NB4 (cell line): ENCODE data around the gene GALNTL6.

ENCODE experiments used
- CTCF ChIP-seq: IDR thresholded peaks from one replicate; pipeline ENCODE4 v1.5.1; 2012; ENCODE audit warnings: low read depth, low read length
- MAX ChIP-seq: IDR thresholded peaks from 2 replicates; pipeline ENCODE4 v1.6.1; 2011; ENCODE audit warnings: low read depth, low read length
- MYC ChIP-seq: IDR thresholded peaks from 2 replicates; pipeline ENCODE4 v1.6.1; 2011; ENCODE audit warnings: low read depth, low read length
- POLR2A ChIP-seq: IDR thresholded peaks from 2 replicates; pipeline ENCODE4 v1.6.1; 2011; ENCODE audit warnings: mild to moderate bottlenecking; ENCODE audit not compliant: insufficient read length; ENCODE audit errors: extremely low read depth

DNA sequence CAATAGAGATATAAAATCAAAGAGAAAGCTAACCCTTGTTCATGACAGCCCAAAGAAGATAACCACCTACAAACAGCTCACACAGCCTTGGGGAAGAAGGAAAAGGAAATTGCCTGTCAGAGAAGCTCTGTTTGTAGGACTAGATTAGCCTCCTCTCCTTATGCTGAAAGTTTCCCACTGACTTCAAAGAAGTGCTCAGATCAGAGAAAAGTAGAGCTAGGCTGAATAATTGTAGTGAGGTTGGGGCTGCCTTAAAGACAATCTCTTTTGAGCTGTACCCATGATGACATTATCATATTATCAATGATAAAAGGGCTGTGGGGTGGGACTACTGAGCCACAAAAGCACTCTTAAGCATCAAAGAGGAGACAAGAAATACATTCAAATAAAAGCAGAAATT is 1132.4 kb downstream of the GALNTL6 start:
- TF ChIP-seq CTCF = no peak
- no peak for TF ChIP-seq POLR2A
- TF ChIP-seq MAX = no peak
- TF ChIP-seq MYC = no peak
